ENCODE results near the gene WEE1.

- TF ChIP-seq CTCF (IDR thresholded peaks at IDR 0.05) = no peak
- TF ChIP-seq POLR2A (IDR thresholded peaks at IDR 0.05) = no peak
Observed at GRCh38 chr11:9581556-9582161, 8.2 kb downstream of the WEE1 start.

Measured in heart left ventricle (tissue), 13 donors.